CD4-positive, alpha-beta T cell (primary cell): Measurements from ENCODE around the gene HESX1. TPM values are rescaled to one million over a fixed set of nuclear protein-coding genes. Genes with fewer than 3 reads are reported as not detected.

Experiments
- ATAC-seq: fragments of 200-7000 bp; cut with Tn5 transposase; one replicate; pipeline ENCODE4 v1.10.0; 2022; ENCODE audit warnings: mild to moderate bottlenecking; ENCODE audit not compliant: poor library complexity
- CTCF ChIA-PET: fragments of 350-600 bp; sonication (Branson Sonifier 250); formaldehyde crosslinking; loops from one replicate; lab custom pipeline; 2021; ENCODE audit warnings: antibody characterized with exemption, inconsistent platforms; lab: Charles Lee
- POLR2A ChIA-PET: fragments of 350-600 bp; sonication (Branson Sonifier 250); formaldehyde crosslinking; loops from one replicate; lab custom pipeline; 2021; ENCODE audit warnings: antibody characterized with exemption, inconsistent platforms; lab: Charles Lee
- DNase-seq, 14 experiments: peaks; one replicate each; pipeline ENCODE4 v3.0.0-alpha.2; 2013 to 2020; ENCODE audit warnings: mixed read lengths in 2 of 14
- H3K27ac ChIP-seq, 2 donors: one replicate each; pipeline versions ENCODE4 v1.5.1 to v1.7.0; 2013; ENCODE audit warnings: low read length in 2 of 2, low read depth in 1 of 2, mild to moderate bottlenecking in 1 of 2
- H3K27me3 ChIP-seq, 2 experiments: 1 replicate in 1 of 2; 2 replicates in 1 of 2; pipeline versions ENCODE4 v1.6.1 to v1.7.0; 2013; ENCODE audit warnings: low read length in 2 of 2, control low read depth in 1 of 2, mild to moderate bottlenecking in 1 of 2, moderate library complexity in 1 of 2; ENCODE audit not compliant: insufficient read depth in 2 of 2, control insufficient read depth in 1 of 2
- H3K36me3 ChIP-seq: one replicate; pipeline ENCODE4 v1.6.1; 2013; ENCODE audit warnings: low read length, control low read depth; ENCODE audit not compliant: insufficient read depth
- H3K4me1 ChIP-seq: one replicate; pipeline ENCODE4 v1.6.1; 2013; ENCODE audit warnings: low read length, control low read depth; ENCODE audit not compliant: insufficient read depth
- H3K4me3 ChIP-seq: one replicate; pipeline ENCODE4 v1.5.1; 2013; ENCODE audit warnings: mild to moderate bottlenecking, low read length, moderate library complexity
- H3K9me3 ChIP-seq, 2 experiments: 1 replicate in 1 of 2; 2 replicates in 1 of 2; pipeline versions ENCODE4 v1.6.1 to v1.7.0; 2013; ENCODE audit warnings: low read length in 2 of 2, mild to moderate bottlenecking in 2 of 2, control low read depth in 1 of 2, moderate library complexity in 1 of 2; ENCODE audit not compliant: control insufficient read depth in 1 of 2, insufficient read depth in 1 of 2
- H3K27ac Mint-ChIP-seq: one replicate; pipeline ENCODE4 v1.8.0; 2020; ENCODE audit warnings: mixed read lengths
- H3K27me3 Mint-ChIP-seq: one replicate; pipeline ENCODE4 v1.8.0; 2021; ENCODE audit warnings: mixed read lengths
- H3K36me3 Mint-ChIP-seq: one replicate; pipeline ENCODE4 v1.8.0; 2021; ENCODE audit warnings: low read depth, mixed read lengths
- H3K4me1 Mint-ChIP-seq: one replicate; pipeline ENCODE4 v1.8.0; 2021; ENCODE audit warnings: low read depth, mixed read lengths
- H3K4me3 Mint-ChIP-seq: one replicate; pipeline ENCODE4 v1.8.0; 2020; ENCODE audit warnings: mild to moderate bottlenecking, mixed read lengths
- H3K9me3 Mint-ChIP-seq: one replicate; pipeline ENCODE4 v1.8.0; 2020; ENCODE audit warnings: mixed read lengths
- intact Hi-C, 2 experiments: fragments of 100-400 bp; cut with DNase I in 1 of 2; cut with micrococcal nuclease in 1 of 2; formaldehyde crosslinking; loops; one replicate each; pipeline versions ENCODE4 v1.15.1 to v1.9.0; 2023 to 2025; cut with DNase I, micrococcal nuclease
- total RNA-seq, 174 experiments: library from RNA in 2 of 174; stranded (reverse) in 2 of 174; gene quantifications; one replicate each; pipeline ENCODE4 v1.2.3 and lab custom pipeline; 2021 to 2026
- TF ChIP-seq, protein P1 (sequence below): fragments of 200-600 bp; IDR thresholded peaks from one replicate; pipeline ENCODE4 v1.8.0; 2022; ENCODE audit warnings: antibody characterized with exemption, mild to moderate bottlenecking

The HESX1 gene
- total RNA-seq, 2 experiments from 2014 or later, result 0.39 TPM; not detected in 1

DNA sequence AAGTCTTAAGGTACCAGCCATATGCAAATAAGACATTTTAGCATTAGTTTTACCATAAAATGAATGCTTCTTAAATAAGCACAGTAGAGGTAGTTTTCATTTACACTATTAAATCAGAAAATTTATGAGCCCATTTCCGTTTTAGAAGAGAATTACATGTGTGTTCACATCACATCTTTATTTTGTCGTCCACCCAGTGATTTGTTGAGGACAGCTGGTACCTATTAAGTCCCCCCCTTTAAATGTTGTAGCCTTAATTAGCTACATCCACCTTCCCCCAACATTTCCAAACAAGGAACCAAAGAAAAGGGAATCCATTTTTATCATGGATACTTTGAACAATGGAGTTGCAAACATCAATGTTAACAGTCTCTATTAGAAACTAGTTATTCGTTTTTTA lies 41.5 kb downstream of the HESX1 start:
- ATAC-seq, result no peak
- intact Hi-C loops, result no loop called here
- Histone ChIP-seq H3K27ac (no peak overlapping the region), H3K4me3 (no peak overlapping the region), H3K4me1 (peaks cover 7% of the 10 kb centered on the region), H3K36me3 (no peaks in the 10 kb centered on the region), H3K27me3 (peaks cover 27 to 28% of the 10 kb centered on the region in 2 experiments), H3K9me3 (no peaks in the 10 kb centered on the region)
- ChIA-PET CTCF (no interaction called here), POLR2A (no interaction called here)
- Mint-ChIP-seq H3K27ac (no peak overlapping the region), H3K4me1 (peaks cover 16% of the 10 kb centered on the region), H3K4me3 (no peak overlapping the region), H3K27me3 (peaks cover 53% of the 10 kb centered on the region), H3K36me3 (no peaks in the 10 kb centered on the region), H3K9me3 (no peaks in the 10 kb centered on the region)
- no peak for DNase-seq
- TF ChIP-seq, protein P1, sequence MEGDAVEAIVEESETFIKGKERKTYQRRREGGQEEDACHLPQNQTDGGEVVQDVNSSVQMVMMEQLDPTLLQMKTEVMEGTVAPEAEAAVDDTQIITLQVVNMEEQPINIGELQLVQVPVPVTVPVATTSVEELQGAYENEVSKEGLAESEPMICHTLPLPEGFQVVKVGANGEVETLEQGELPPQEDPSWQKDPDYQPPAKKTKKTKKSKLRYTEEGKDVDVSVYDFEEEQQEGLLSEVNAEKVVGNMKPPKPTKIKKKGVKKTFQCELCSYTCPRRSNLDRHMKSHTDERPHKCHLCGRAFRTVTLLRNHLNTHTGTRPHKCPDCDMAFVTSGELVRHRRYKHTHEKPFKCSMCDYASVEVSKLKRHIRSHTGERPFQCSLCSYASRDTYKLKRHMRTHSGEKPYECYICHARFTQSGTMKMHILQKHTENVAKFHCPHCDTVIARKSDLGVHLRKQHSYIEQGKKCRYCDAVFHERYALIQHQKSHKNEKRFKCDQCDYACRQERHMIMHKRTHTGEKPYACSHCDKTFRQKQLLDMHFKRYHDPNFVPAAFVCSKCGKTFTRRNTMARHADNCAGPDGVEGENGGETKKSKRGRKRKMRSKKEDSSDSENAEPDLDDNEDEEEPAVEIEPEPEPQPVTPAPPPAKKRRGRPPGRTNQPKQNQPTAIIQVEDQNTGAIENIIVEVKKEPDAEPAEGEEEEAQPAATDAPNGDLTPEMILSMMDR, result no peak

DNA sequence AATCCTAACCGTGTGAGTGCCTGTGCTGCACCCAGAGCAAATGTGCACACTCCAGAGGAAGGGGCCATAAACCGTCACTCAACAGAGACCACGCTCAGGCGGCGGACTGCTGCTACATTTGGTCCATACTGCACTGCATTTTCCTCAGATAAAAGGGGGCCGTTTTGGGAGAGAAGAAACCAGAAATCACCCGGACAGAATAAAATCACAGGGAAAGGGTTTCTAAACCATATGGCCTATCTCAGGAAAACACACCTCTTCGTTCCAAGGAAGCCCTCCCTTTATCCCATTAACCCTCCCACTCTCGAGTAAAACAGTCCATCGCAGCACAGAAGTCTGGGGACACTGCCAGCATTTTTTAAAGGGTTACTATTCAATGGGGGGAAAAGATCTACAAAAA lies 42.2 kb downstream of the HESX1 start:
- H3K27me3 ChIP-seq, result peaks cover 20 to 25% of the 10 kb centered on the region in 2 experiments
- CTCF ChIA-PET, result no interaction called here
- no peaks in the 10 kb centered on the region for H3K36me3 Mint-ChIP-seq
- H3K4me3 ChIP-seq, result no peak overlapping the region
- no peaks in the 10 kb centered on the region for H3K9me3 ChIP-seq
- DNase-seq, result no peak
- TF ChIP-seq, protein P1, result no peak
- POLR2A ChIA-PET, result no interaction called here
- ATAC-seq, result no peak
- peaks cover 46% of the 10 kb centered on the region for H3K27me3 Mint-ChIP-seq
- no peak overlapping the region for H3K27ac Mint-ChIP-seq
- H3K4me1 ChIP-seq, result peaks cover 7% of the 10 kb centered on the region
- no peak overlapping the region for H3K4me3 Mint-ChIP-seq
- no peaks in the 10 kb centered on the region for H3K9me3 Mint-ChIP-seq
- no peak overlapping the region for H3K27ac ChIP-seq
- H3K36me3 ChIP-seq, result no peaks in the 10 kb centered on the region
- H3K4me1 Mint-ChIP-seq, result peaks cover 10% of the 10 kb centered on the region
- intact Hi-C loops, result no loop called here

DNA sequence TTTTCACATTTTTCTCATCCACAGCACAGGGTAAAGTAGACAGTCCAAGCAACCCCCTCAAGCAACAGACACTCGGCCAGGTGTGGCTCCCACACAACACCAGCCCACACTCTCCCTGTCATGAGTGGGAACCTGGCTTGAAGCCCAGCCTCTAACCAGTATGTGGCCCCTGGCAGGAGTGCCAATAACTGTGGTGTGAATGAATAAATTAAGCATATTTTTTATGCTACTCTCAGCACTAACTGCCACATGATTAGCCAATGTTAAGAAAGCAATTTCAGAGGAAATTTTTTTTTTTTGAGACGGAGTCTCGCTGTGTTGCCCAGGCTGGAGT lies 44.5 kb downstream of the HESX1 start:
- no peak overlapping the region for H3K27ac ChIP-seq
- DNase-seq, result no peak
- H3K36me3 ChIP-seq, result no peaks in the 10 kb centered on the region
- Mint-ChIP-seq H3K4me3 (no peak overlapping the region), H3K36me3 (no peaks in the 10 kb centered on the region), H3K9me3 (no peaks in the 10 kb centered on the region), H3K27ac (no peak overlapping the region), H3K4me1 (peaks cover 10% of the 10 kb centered on the region), H3K27me3 (peaks cover 34% of the 10 kb centered on the region)
- ATAC-seq, result no peak
- ChIA-PET CTCF (no interaction called here), POLR2A (no interaction called here)
- TF ChIP-seq, protein P1, result no peak
- intact Hi-C loops, result no loop called here
- peaks cover 13 to 14% of the 10 kb centered on the region in 2 experiments for H3K27me3 ChIP-seq
- H3K9me3 ChIP-seq, result no peaks in the 10 kb centered on the region
- no peak overlapping the region for H3K4me3 ChIP-seq
- H3K4me1 ChIP-seq, result peaks cover 7% of the 10 kb centered on the region
